GM23338 (cell line): ENCODE results near the gene BAG5. TPM values are rescaled to one million over a fixed set of nuclear protein-coding genes. Genes with fewer than 3 reads are reported as not detected.

Experiments used
- ATAC-seq: fragments of 200-7000 bp; cut with Tn5 transposase; 3 replicates; pipeline ENCODE4 v1.9.1; 2020
- DNase-seq: peaks from one replicate; pipeline ENCODE4 v3.0.0-alpha.2; 2015; ENCODE audit warnings: low spot score
- H2AFZ ChIP-seq: fragments of 200-600 bp; sonication (generic); 2 replicates; pipeline ENCODE4 v1.8.0; 2016; ENCODE audit warnings: antibody characterized with exemption, mild to moderate bottlenecking, moderate library complexity
- H3F3A ChIP-seq: fragments of 200-600 bp; sonication (generic); replicated peaks from 2 replicates; pipeline ENCODE4 v1.8.0; 2017; ENCODE audit warnings: antibody characterized with exemption, mixed run types, low read depth
- H3K27ac ChIP-seq: fragments of 200-600 bp; sonication (generic); 2 replicates; pipeline ENCODE4 v1.6.1; 2016; ENCODE audit warnings: low read depth
- H3K27me3 ChIP-seq: fragments of 200-600 bp; sonication (generic); 2 replicates; pipeline ENCODE4 v1.8.0; 2016; ENCODE audit warnings: mild to moderate bottlenecking, mixed run types, moderate library complexity; ENCODE audit not compliant: insufficient read depth
- H3K36me3 ChIP-seq: fragments of 200-600 bp; sonication (generic); 2 replicates; pipeline ENCODE4 v1.8.0; 2016; ENCODE audit warnings: mild to moderate bottlenecking; ENCODE audit not compliant: insufficient read depth
- H3K4me1 ChIP-seq: fragments of 200-600 bp; sonication (generic); 2 replicates; pipeline ENCODE4 v1.8.0; 2016; ENCODE audit warnings: mild to moderate bottlenecking, moderate library complexity; ENCODE audit not compliant: insufficient read depth
- H3K4me2 ChIP-seq: fragments of 200-600 bp; sonication (generic); 2 replicates; pipeline ENCODE4 v1.7.1; 2017; ENCODE audit warnings: mixed run types
- H3K4me3 ChIP-seq: fragments of 200-600 bp; sonication (generic); 2 replicates; pipeline ENCODE4 v1.6.1; 2016; ENCODE audit warnings: mixed run types
- H3K79me2 ChIP-seq: fragments of 200-600 bp; sonication (generic); replicated peaks from 2 replicates; pipeline ENCODE4 v1.8.0; 2017; ENCODE audit warnings: mild to moderate bottlenecking; ENCODE audit not compliant: insufficient read depth
- H3K9me2 ChIP-seq: fragments of 200-600 bp; sonication (generic); 2 replicates; pipeline ENCODE4 v1.8.0; 2017; ENCODE audit not compliant: insufficient read depth
- H4K20me1 ChIP-seq: fragments of 200-600 bp; sonication (generic); replicated peaks from 2 replicates; pipeline ENCODE4 v1.8.0; 2017; ENCODE audit warnings: mild to moderate bottlenecking; ENCODE audit not compliant: insufficient read depth
- H3K27ac Mint-ChIP-seq: 2 replicates; pipeline ENCODE4 v1.8.0; 2020; ENCODE audit warnings: inconsistent platforms, mild to moderate bottlenecking, moderate library complexity, mixed read lengths
- H3K27me3 Mint-ChIP-seq: 3 replicates; pipeline ENCODE4 v1.8.0; 2022; ENCODE audit warnings: low read depth, mild to moderate bottlenecking, moderate library complexity, mixed read lengths, inconsistent platforms; ENCODE audit not compliant: insufficient read depth, poor library complexity
- H3K36me3 Mint-ChIP-seq: 3 replicates; pipeline ENCODE4 v1.8.0; 2021; ENCODE audit warnings: low read depth, mild to moderate bottlenecking, inconsistent platforms, moderate library complexity, mixed read lengths
- H3K4me1 Mint-ChIP-seq: 3 replicates; pipeline ENCODE4 v1.8.0; 2020; ENCODE audit warnings: mild to moderate bottlenecking, inconsistent platforms, mixed read lengths
- H3K4me3 Mint-ChIP-seq: 3 replicates; pipeline ENCODE4 v1.8.0; 2021; ENCODE audit warnings: moderate library complexity, mild to moderate bottlenecking, inconsistent platforms, mixed read lengths
- H3K9me3 Mint-ChIP-seq: 3 replicates; pipeline ENCODE4 v1.8.0; 2020; ENCODE audit warnings: moderate library complexity, mild to moderate bottlenecking, inconsistent platforms, mixed read lengths
- CREB1 ChIP-seq: fragments of 250-450 bp; sonication (Bioruptor Pico); IDR thresholded peaks from 2 replicates; pipeline ENCODE4 v1.5.0; 2020; ENCODE audit warnings: low read depth, mild to moderate bottlenecking, moderate library complexity
- EZH2 ChIP-seq: fragments of 200-600 bp; sonication (generic); IDR thresholded peaks from one replicate; pipeline ENCODE4 v1.8.0; 2017; ENCODE audit warnings: antibody characterized with exemption, mild to moderate bottlenecking, low read depth; ENCODE audit not compliant: unreplicated experiment
- EZH2phosphoT487 ChIP-seq: fragments of 200-600 bp; sonication (generic); IDR thresholded peaks from one replicate; pipeline ENCODE4 v1.8.1; 2018; ENCODE audit warnings: antibody characterized with exemption; ENCODE audit not compliant: unreplicated experiment
- JUNB ChIP-seq: IDR thresholded peaks from one replicate; pipeline ENCODE4 v1.6.1; 2016; ENCODE audit warnings: antibody characterized with exemption; ENCODE audit not compliant: unreplicated experiment
- NANOG ChIP-seq: IDR thresholded peaks from 2 replicates; pipeline ENCODE4 v1.6.1; 2016; ENCODE audit warnings: antibody characterized with exemption, borderline replicate concordance
- POLR2AphosphoS5 ChIP-seq: IDR thresholded peaks from 2 replicates; pipeline ENCODE4 v1.6.1; 2016; ENCODE audit warnings: antibody characterized with exemption, low read depth
- REST ChIP-seq: IDR thresholded peaks from one replicate; pipeline ENCODE4 v1.6.1; 2018; ENCODE audit warnings: antibody characterized with exemption; ENCODE audit not compliant: unreplicated experiment
- STAT1 ChIP-seq: IDR thresholded peaks from one replicate; pipeline ENCODE4 v1.6.1; 2016; ENCODE audit warnings: antibody characterized with exemption; ENCODE audit not compliant: unreplicated experiment
- ZNF114 ChIP-seq: fragments of 250-450 bp; sonication (Bioruptor Pico); IDR thresholded peaks from 2 replicates; pipeline ENCODE4 v1.5.0; 2020; ENCODE audit warnings: mild to moderate bottlenecking, moderate library complexity
- ZNF331 ChIP-seq: fragments of 250-450 bp; sonication (Bioruptor Pico); IDR thresholded peaks from 2 replicates; pipeline ENCODE4 v1.5.0; 2020; ENCODE audit warnings: low read depth, mild to moderate bottlenecking, moderate library complexity
- polyA plus RNA-seq: library from polyadenylated mRNA; unstranded; fragments of >200 nt; fragmentation: Nextera tagmentation; extraction: Ambion mirVana; gene quantifications from 2 replicates; pipeline ENCODE4 v1.2.1, GENCODE V29; 2016
- total RNA-seq: library from RNA; depleted of rRNA; stranded (reverse); fragments of >200 nt; shearing (Covaris generic); gene quantifications from 2 replicates; pipeline ENCODE4 v1.2.3, GENCODE V29; 2014
- TF ChIP-seq, protein P1 (sequence below), 2 experiments: fragments of 200-600 bp in 1 of 2; sonication (generic) in 1 of 2; conservative IDR thresholded peaks; 2 replicates each; pipeline versions ENCODE4 v1.5.1 to v1.6.1; 2016 to 2017; ENCODE audit warnings: antibody characterized with exemption in 2 of 2, low read depth in 2 of 2, mild to moderate bottlenecking in 2 of 2, moderate library complexity in 1 of 2
- TF ChIP-seq, protein P2 (sequence below): IDR thresholded peaks from 2 replicates; pipeline ENCODE4 v1.6.1; 2016; ENCODE audit warnings: antibody characterized with exemption
- TF ChIP-seq, protein P3 (sequence below): fragments of 250-450 bp; sonication (Bioruptor Pico); IDR thresholded peaks from 2 replicates; pipeline ENCODE4 v1.5.0; 2020; ENCODE audit warnings: mild to moderate bottlenecking, moderate library complexity

BAG5 gene
- total and polyA plus RNA-seq, 2 experiments from 2014 or later = 21.1 to 29.2 TPM

GRCh38 chr14:103594265-103594664 lies 31.8 kb upstream of the BAG5 start:
- no peaks in the 10 kb centered on the region; the same call in 1 of the 2 replicates for H3K4me1 ChIP-seq
- H3K9me3 Mint-ChIP-seq = no peaks in the 10 kb centered on the region; the same call in 2 of the 3 replicates
- no peak overlapping the region for H3K4me3 ChIP-seq
- H3K4me3 Mint-ChIP-seq = no peak overlapping the region
- no peaks in the 10 kb centered on the region for H3K79me2 ChIP-seq
- H3K27me3 ChIP-seq = no peaks in the 10 kb centered on the region
- H3K9me2 ChIP-seq = no peaks in the 10 kb centered on the region
- H3K27me3 Mint-ChIP-seq = peaks cover 4% of the 10 kb centered on the region
- peaks cover 8% of the 10 kb centered on the region for H3K36me3 Mint-ChIP-seq
- peak; percentile 51 for DNase-seq
- peaks cover 15% of the 10 kb centered on the region for H3K4me1 Mint-ChIP-seq
- no peak overlapping the region for H3K4me2 ChIP-seq
- no peaks in the 10 kb centered on the region for H3K36me3 ChIP-seq
- TF ChIP-seq, protein P1, sequence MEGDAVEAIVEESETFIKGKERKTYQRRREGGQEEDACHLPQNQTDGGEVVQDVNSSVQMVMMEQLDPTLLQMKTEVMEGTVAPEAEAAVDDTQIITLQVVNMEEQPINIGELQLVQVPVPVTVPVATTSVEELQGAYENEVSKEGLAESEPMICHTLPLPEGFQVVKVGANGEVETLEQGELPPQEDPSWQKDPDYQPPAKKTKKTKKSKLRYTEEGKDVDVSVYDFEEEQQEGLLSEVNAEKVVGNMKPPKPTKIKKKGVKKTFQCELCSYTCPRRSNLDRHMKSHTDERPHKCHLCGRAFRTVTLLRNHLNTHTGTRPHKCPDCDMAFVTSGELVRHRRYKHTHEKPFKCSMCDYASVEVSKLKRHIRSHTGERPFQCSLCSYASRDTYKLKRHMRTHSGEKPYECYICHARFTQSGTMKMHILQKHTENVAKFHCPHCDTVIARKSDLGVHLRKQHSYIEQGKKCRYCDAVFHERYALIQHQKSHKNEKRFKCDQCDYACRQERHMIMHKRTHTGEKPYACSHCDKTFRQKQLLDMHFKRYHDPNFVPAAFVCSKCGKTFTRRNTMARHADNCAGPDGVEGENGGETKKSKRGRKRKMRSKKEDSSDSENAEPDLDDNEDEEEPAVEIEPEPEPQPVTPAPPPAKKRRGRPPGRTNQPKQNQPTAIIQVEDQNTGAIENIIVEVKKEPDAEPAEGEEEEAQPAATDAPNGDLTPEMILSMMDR (conservative IDR thresholded peaks at IDR 0.05; ENCODE audit: low read depth in 2 of 2) = no peak
- TF ChIP-seq ZNF331 (CRISPR knock-in tag) = no peak
- no peak for TF ChIP-seq JUNB
- TF ChIP-seq REST = no peak
- TF ChIP-seq EZH2 = no peak
- TF ChIP-seq, protein P2, sequence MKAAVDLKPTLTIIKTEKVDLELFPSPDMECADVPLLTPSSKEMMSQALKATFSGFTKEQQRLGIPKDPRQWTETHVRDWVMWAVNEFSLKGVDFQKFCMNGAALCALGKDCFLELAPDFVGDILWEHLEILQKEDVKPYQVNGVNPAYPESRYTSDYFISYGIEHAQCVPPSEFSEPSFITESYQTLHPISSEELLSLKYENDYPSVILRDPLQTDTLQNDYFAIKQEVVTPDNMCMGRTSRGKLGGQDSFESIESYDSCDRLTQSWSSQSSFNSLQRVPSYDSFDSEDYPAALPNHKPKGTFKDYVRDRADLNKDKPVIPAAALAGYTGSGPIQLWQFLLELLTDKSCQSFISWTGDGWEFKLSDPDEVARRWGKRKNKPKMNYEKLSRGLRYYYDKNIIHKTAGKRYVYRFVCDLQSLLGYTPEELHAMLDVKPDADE = no peak
- TF ChIP-seq ZNF114 = no peak
- TF ChIP-seq, protein P3, sequence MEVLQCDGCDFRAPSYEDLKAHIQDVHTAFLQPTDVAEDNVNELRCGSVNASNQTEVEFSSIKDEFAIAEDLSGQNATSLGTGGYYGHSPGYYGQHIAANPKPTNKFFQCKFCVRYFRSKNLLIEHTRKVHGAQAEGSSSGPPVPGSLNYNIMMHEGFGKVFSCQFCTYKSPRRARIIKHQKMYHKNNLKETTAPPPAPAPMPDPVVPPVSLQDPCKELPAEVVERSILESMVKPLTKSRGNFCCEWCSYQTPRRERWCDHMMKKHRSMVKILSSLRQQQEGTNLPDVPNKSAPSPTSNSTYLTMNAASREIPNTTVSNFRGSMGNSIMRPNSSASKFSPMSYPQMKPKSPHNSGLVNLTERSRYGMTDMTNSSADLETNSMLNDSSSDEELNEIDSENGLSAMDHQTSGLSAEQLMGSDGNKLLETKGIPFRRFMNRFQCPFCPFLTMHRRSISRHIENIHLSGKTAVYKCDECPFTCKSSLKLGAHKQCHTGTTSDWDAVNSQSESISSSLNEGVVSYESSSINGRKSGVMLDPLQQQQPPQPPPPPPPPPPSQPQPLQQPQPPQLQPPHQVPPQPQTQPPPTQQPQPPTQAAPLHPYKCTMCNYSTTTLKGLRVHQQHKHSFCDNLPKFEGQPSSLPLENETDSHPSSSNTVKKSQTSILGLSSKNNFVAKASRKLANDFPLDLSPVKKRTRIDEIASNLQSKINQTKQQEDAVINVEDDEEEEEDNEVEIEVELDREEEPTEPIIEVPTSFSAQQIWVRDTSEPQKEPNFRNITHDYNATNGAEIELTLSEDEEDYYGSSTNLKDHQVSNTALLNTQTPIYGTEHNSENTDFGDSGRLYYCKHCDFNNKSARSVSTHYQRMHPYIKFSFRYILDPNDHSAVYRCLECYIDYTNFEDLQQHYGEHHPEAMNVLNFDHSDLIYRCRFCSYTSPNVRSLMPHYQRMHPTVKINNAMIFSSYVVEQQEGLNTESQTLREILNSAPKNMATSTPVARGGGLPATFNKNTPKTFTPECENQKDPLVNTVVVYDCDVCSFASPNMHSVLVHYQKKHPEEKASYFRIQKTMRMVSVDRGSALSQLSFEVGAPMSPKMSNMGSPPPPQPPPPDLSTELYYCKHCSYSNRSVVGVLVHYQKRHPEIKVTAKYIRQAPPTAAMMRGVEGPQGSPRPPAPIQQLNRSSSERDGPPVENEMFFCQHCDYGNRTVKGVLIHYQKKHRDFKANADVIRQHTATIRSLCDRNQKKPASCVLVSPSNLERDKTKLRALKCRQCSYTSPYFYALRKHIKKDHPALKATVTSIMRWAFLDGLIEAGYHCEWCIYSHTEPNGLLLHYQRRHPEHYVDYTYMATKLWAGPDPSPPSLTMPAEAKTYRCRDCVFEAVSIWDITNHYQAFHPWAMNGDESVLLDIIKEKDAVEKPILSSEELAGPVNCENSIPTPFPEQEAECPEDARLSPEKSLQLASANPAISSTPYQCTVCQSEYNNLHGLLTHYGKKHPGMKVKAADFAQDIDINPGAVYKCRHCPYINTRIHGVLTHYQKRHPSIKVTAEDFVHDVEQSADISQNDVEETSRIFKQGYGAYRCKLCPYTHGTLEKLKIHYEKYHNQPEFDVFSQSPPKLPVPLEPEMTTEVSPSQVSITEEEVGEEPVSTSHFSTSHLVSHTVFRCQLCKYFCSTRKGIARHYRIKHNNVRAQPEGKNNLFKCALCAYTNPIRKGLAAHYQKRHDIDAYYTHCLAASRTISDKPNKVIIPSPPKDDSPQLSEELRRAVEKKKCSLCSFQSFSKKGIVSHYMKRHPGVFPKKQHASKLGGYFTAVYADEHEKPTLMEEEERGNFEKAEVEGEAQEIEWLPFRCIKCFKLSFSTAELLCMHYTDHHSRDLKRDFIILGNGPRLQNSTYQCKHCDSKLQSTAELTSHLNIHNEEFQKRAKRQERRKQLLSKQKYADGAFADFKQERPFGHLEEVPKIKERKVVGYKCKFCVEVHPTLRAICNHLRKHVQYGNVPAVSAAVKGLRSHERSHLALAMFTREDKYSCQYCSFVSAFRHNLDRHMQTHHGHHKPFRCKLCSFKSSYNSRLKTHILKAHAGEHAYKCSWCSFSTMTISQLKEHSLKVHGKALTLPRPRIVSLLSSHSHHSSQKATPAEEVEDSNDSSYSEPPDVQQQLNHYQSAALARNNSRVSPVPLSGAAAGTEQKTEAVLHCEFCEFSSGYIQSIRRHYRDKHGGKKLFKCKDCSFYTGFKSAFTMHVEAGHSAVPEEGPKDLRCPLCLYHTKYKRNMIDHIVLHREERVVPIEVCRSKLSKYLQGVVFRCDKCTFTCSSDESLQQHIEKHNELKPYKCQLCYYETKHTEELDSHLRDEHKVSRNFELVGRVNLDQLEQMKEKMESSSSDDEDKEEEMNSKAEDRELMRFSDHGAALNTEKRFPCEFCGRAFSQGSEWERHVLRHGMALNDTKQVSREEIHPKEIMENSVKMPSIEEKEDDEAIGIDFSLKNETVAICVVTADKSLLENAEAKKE (CRISPR knock-in tag) = no peak
- TF ChIP-seq CREB1 (CRISPR knock-in tag) = no peak
- no peak for TF ChIP-seq NANOG
- TF ChIP-seq STAT1 = no peak
- TF ChIP-seq EZH2phosphoT487 = no peak
- TF ChIP-seq POLR2AphosphoS5 = no peak
- H3K27ac Mint-ChIP-seq = peak overlapping the region; percentile 93
- H4K20me1 ChIP-seq = no peaks in the 10 kb centered on the region
- no peak overlapping the region for H2AFZ ChIP-seq
- peak; percentile 86 for ATAC-seq
- peaks cover 7% of the 10 kb centered on the region; the same call in 1 of the 2 replicates for H3F3A ChIP-seq
- peak overlapping the region; percentile 90 for H3K27ac ChIP-seq
